Stomach smooth muscle (tissue), 2 donors: ENCODE results near the gene ARHGAP23.
"Not testable (repeated sequence)": the region's sequence is repeated elsewhere in the genome, so short reads cannot be mapped to it uniquely, and the experiment has no call there.

ENCODE experiments used
- H3K27ac ChIP-seq: one replicate; pipeline ENCODE4 v1.7.0; 2013; ENCODE audit warnings: mild to moderate bottlenecking, low read length, inconsistent platforms
- H3K27me3 ChIP-seq, 2 donors: one replicate each; pipeline ENCODE4 v1.7.0; 2013; ENCODE audit warnings: low read length in 2 of 2; ENCODE audit not compliant: insufficient read depth in 2 of 2, control insufficient read depth in 1 of 2
- H3K36me3 ChIP-seq, 2 donors: one replicate each; pipeline ENCODE4 v1.7.0; 2013; ENCODE audit warnings: low read length in 2 of 2; ENCODE audit not compliant: control insufficient read depth in 2 of 2, insufficient read depth in 2 of 2
- H3K4me1 ChIP-seq: one replicate; pipeline ENCODE4 v1.7.0; 2013; ENCODE audit warnings: low read length; ENCODE audit not compliant: control insufficient read depth, insufficient read depth
- H3K4me3 ChIP-seq, 2 donors: one replicate each; pipeline ENCODE4 v1.7.0; 2013; ENCODE audit warnings: low read length in 2 of 2
- H3K9ac ChIP-seq, 2 donors: one replicate each; pipeline ENCODE4 v1.7.0; 2013; ENCODE audit warnings: low read length in 2 of 2, mild to moderate bottlenecking in 1 of 2
- H3K9me3 ChIP-seq, 2 donors: one replicate each; pipeline ENCODE4 v1.7.0; 2013; ENCODE audit warnings: low read length in 2 of 2; ENCODE audit not compliant: control insufficient read depth in 2 of 2
- donor health status: healthy.
- donor health status: Pancreatic carcinoma.

The ARHGAP23 gene

DNA sequence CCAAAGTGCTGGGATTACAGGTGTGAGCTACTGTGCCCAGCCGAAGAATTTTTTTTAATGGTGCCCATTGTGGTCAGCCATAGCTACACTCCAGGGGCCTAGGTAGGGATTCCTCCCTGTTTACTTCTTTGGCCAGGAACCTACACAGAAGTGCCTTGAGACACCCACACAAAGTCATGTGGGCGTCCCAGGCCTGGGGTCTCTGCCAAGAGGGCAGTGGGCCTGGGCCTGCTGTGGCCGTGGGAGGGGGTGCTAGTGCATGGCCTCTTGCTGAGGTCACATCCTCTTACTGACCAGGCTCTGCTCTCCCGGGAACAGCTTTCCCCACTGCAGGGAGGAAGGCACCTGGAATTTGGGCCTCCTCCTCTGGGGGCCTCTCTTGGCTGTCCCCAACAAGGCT is 50.4 kb downstream of the ARHGAP23 start:
- not testable (repeated sequence) for H3K9ac ChIP-seq, H3K9me3 ChIP-seq, H3K27ac ChIP-seq, H3K4me1 ChIP-seq, H3K4me3 ChIP-seq, H3K27me3 ChIP-seq
- H3K36me3 ChIP-seq, result peaks cover 3 to 19% of the 10 kb centered on the region in 2 donors

DNA sequence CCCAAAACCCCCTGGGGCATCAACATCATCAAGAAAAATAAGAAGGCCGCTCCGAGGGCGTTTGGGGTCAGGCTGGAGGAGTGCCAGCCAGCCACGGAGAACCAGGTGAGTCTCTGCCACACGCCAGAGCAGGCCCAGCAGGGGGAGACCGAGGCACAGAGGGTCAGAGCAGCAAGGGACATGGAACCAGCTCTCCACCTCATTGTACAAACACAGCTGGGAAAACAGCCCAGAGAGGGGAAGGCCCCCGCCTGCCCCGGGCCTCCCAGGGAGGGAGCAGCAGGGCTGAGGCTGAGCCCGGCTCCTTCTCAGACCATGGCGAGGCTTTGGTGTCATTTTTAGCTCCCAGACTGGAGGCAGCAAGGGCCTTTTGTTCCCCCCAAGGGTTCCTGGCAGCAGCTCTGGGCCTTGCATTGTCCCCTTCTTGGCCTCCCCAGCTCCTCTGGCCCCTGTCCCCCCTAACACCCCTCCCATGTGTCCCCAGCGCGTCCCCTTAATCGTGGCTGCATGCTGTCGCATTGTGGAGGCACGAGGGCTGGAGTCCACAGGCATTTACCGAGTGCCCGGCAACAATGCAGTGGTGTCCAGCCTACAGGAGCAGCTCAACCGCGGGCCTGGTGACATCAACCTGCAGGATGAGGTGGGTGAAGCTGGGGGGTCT is 53.9 kb downstream of the ARHGAP23 start:
- H3K4me3 ChIP-seq, H3K9ac ChIP-seq, H3K27ac ChIP-seq, H3K27me3 ChIP-seq, H3K9me3 ChIP-seq: not testable (repeated sequence)
- Histone ChIP-seq H3K36me3 (peaks cover 3 to 13% of the 10 kb centered on the region in 2 donors), H3K4me1 (peaks cover 34% of the 10 kb centered on the region)

DNA sequence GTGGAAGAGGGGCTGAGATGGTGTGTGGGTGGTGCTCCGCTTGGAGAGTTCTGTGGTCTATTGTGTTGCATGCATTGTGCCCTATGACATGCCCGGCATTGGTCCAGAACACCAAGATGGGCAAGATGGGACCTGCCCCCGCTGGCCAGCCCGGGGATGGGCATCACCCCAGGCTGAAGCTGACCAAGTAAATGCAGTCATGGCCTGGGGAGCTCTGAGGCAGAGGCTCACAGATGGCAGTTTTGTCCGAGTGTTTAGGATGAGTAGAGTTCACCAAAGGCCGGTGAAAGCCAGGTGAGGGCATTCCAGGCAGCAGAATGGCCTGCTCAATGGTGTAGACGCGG is 54.4 kb downstream of the ARHGAP23 start:
- H3K27ac ChIP-seq, H3K4me3 ChIP-seq: not testable (repeated sequence)
- H3K36me3 ChIP-seq, result peaks cover 3 to 13% of the 10 kb centered on the region in 2 donors

DNA sequence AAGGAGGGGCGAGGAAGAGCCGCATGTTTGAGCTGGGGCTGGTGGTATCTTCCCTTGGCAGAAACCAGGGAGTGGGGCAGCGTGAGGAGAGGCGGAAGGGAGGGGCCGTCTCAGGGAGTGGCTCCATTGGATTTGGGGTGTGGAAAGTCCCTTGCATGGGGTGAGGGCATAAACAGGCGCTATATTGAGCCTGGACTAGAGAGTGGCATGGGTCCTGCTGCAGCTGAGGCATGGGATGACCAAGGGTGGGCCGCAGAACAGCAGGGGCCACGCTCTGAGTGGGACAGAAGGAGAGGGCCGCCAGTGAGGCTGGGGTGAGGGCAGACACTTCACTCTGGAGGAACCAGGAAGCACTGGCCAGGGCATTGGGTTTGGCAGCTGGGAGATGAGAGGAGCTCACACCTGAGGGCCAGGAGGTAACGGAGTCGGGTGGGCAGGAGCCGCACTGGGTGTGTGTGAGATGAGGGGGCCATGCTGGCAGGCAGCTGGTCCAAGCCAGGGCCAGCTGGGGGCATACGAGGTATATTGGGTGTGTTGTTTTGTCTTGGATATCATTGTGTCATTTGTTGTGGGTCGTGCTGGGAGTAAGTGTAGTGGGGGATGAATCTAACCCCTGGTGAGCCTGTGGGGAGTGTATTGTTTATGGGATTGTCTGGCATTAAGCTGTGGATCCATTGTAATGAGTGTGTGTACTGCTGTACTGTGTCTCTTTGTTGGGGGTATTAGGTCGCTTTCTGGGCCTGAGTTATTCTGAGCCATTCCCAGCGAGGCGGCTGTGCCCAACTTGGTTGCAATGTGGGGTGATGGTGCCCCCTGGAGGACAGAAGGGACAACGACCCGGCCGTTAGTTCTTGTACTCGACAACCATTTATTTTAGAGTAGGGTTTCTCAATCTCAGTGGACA is 56.2 kb downstream of the ARHGAP23 start:
- H3K9ac ChIP-seq, H3K36me3 ChIP-seq, H3K27me3 ChIP-seq, H3K9me3 ChIP-seq, H3K4me3 ChIP-seq: not testable (repeated sequence)
- Histone ChIP-seq H3K4me1 (peaks cover 34% of the 10 kb centered on the region), H3K27ac (peak overlapping the region; percentile 49)

More for the DNA sequence above, 54.4 kb downstream of the ARHGAP23 start:
- not testable (repeated sequence) for H3K27me3 ChIP-seq, H3K9ac ChIP-seq, H3K9me3 ChIP-seq
- H3K4me1 ChIP-seq, result peaks cover 34% of the 10 kb centered on the region

DNA sequence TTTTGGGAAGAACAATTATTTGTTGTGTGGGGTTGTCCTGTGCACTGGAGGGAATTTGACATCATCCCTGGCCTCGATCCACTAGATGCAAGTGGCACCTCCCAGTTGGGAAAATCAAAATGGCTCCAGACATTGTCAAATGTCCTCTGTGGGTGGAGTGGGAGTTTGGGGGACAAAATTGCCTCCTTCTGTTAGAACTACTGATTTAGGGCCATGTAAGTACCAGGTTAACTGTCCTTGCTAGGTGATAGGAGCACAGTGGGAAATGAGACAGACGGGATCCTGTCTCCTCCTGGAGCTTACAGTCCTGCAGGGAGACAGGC is 56.8 kb downstream of the ARHGAP23 start:
- Histone ChIP-seq H3K4me1 (peaks cover 34% of the 10 kb centered on the region), H3K36me3 (peaks cover 3 to 8% of the 10 kb centered on the region in 2 donors), H3K27ac (no peak overlapping the region), H3K9ac (no peak overlapping the region), H3K9me3 (no peaks in the 10 kb centered on the region), H3K27me3 (no peaks in the 10 kb centered on the region), H3K4me3 (no peak overlapping the region)

DNA sequence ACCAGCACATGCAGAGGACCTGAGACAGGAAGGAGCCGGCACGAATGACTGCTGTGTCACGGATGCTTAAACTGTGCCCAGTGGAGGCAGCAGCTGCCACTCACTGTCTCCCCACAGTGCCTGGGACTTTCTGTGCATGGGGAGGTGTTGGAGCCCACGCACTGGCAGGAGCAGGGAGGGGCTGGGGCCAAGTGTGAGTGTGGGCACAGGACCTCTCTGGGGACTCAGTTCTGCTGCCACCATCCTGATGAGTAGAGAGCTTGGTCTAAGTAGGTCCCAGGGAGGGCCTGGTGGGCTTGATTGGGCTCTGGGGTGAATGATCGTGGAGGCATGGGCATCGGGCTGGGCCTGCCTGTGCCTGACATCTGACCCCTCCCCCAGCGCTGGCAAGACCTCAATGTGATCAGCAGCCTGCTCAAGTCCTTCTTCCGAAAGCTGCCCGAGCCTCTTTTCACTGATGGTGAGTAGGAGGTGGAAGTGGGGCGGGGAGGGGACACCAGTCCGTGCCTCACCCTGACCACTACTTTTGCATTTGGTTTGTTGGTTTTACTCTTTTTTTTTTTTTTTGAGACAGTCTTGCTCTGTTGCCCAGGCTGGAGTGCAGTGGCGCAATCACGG is 57.5 kb downstream of the ARHGAP23 start:
- H3K9ac ChIP-seq, H3K36me3 ChIP-seq, H3K9me3 ChIP-seq, H3K27me3 ChIP-seq, H3K4me3 ChIP-seq: not testable (repeated sequence)
- Histone ChIP-seq H3K4me1 (peaks cover 34% of the 10 kb centered on the region), H3K27ac (peak overlapping the region; percentile 76)

DNA sequence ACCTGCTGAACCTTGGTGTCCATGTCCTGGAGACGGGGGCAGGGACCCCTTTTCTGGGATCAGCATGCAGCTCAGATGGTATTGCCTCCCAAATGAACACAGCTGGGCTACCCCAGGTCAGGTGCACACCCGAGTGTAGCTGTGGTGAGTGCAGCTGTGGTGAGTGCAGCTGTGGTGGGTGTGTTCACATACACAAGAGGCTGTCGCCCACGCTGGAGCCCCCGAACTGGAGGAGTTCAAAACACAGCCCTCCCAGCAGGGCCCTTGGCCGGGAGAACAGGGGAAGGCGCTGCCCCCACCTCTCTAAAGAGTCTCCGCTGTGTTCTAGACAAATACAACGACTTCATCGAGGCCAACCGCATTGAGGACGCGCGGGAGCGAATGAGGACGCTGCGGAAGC is 61.5 kb downstream of the ARHGAP23 start:
- H3K27me3 ChIP-seq, H3K27ac ChIP-seq, H3K9ac ChIP-seq, H3K4me3 ChIP-seq, H3K9me3 ChIP-seq: not testable (repeated sequence)
- H3K36me3 ChIP-seq, result peaks cover 16 to 20% of the 10 kb centered on the region in 2 donors
- H3K4me1 ChIP-seq, result peaks cover 21% of the 10 kb centered on the region

DNA sequence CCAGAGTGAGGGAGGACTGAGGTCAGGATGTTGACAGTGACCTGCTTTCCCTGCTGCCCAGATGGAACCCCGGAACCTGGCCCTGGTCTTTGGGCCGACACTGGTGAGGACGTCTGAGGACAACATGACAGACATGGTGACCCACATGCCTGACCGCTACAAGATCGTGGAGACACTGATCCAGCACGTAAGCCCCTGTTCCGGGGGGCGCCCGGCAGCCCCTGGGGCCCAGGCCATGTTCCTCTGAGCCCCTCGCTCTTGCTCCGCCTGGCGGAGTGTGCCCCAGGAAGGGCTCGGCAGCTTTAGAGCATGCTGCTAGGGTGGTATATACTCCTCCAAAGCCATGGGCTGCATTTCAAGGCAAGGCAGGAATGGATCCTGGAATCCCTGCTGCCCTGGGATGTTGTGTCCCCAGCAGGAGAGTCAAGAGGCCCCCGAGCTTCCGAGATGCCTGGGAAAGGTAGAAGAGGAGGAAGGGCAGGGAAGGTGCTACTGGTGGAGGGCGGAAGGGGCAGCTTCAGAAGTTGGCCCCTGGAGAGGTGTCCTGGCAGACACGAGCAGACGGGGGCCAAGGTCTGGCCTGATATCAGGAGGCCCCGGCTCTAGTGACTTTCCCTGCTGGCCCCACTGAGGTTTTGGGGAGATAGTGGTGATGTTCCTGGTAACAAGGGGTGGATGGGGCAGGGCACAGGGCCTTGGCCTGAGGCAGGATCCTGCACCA is 63.2 kb downstream of the ARHGAP23 start:
- H3K9me3 ChIP-seq, H3K4me1 ChIP-seq, H3K27ac ChIP-seq, H3K9ac ChIP-seq, H3K4me3 ChIP-seq, H3K27me3 ChIP-seq: not testable (repeated sequence)
- peaks cover 19 to 20% of the 10 kb centered on the region in 2 donors for H3K36me3 ChIP-seq

DNA sequence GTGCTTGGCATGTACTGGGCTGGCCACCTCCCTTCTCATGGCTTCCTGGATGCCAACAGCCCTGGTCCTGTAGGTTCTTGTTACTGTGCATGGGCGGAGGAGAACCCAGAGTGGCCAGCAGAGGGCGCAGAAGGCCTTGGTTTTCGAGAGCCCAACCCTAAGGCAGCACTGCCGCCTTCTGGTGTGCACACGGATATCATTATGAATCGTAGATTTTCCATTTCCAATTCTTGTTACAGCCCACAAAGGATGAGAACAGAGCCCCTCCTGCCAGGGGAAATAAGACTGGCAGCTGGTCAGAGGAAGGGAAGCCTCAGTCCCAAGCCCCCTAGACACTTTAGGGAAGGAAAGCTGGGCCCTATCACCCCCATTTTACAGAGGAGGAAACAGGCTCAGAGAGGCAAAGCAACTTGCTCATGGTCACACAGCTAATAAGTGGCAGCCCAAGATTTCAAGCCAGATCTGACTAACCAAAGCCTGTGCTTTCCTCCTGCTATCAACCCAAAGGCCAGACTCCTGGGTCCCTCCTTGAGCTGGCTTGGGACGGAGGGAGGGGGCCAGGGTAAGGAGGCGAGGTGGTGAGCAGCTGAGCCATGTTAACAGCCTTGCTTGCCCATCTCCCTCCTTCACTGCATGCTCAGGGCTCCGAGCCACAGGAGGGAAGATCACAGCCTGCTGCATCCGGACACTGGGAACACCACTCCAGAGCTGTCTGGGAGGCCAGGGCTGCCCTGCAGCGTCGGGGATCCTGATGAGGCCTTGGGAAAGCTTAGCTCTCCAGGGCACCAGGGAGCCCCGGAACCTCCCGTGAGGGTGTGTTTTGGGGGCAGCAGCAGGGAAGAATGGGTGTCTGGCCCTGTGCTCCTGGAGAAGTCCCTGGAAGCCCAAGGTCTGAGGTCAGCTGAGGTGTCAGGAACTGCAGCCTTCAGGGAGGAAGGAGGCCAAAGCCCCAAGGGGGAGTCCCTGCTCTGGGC is 64.1 kb downstream of the ARHGAP23 start:
- H3K27ac ChIP-seq, result not testable (repeated sequence)
- peaks cover 19 to 20% of the 10 kb centered on the region in 2 donors for H3K36me3 ChIP-seq

DNA sequence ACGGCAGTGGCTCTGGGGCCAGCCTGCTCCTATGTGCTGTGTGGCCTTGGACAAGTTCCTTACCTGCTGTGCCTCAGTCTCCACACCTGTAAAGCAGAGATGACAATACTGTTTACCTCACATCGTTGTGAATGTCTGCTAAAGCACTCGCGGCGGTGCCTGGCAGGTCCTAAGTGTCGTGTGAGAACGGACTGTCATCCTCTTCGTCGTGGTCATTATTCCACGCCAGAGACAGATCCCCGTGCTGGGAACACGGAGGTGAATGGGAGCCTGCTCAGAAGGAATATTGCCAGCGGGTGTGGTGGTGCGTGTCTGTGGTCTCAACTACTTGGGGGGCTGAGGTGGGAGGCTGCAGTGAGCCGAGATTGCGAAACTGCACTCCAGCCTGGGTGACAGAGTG is 65.9 kb downstream of the ARHGAP23 start:
- H3K9ac ChIP-seq, H3K4me1 ChIP-seq, H3K9me3 ChIP-seq, H3K27me3 ChIP-seq, H3K4me3 ChIP-seq, H3K27ac ChIP-seq: not testable (repeated sequence)
- H3K36me3 ChIP-seq, result peaks cover 20 to 23% of the 10 kb centered on the region in 2 donors

More for the DNA sequence above, 64.1 kb downstream of the ARHGAP23 start:
- not testable (repeated sequence) for H3K9me3 ChIP-seq, H3K4me1 ChIP-seq, H3K27me3 ChIP-seq, H3K9ac ChIP-seq, H3K4me3 ChIP-seq
